Measurements from ENCODE around the gene BNC2.

The BNC2 gene

DNA sequence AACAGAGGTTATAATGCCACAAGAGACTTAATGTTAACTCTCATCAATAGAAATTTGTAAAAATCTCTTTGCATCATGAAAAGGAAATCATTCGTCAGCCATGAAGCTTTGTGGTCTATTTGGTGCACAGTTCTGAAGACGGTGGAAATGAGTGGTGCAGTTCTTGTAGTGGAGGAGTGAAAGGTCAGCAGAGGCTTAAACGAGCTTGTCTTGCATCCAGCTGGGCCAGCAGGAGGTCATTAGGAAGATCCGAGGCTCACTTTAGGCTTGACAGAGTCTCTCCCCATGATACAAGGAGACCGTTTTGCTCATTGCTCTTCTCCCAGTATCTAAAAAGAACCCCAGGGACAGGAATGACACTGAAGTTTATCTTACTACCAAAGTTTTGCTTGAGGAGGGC, 440.8 kb downstream of the BNC2 start:
- TF ChIP-seq, protein P1, sequence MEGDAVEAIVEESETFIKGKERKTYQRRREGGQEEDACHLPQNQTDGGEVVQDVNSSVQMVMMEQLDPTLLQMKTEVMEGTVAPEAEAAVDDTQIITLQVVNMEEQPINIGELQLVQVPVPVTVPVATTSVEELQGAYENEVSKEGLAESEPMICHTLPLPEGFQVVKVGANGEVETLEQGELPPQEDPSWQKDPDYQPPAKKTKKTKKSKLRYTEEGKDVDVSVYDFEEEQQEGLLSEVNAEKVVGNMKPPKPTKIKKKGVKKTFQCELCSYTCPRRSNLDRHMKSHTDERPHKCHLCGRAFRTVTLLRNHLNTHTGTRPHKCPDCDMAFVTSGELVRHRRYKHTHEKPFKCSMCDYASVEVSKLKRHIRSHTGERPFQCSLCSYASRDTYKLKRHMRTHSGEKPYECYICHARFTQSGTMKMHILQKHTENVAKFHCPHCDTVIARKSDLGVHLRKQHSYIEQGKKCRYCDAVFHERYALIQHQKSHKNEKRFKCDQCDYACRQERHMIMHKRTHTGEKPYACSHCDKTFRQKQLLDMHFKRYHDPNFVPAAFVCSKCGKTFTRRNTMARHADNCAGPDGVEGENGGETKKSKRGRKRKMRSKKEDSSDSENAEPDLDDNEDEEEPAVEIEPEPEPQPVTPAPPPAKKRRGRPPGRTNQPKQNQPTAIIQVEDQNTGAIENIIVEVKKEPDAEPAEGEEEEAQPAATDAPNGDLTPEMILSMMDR (IDR thresholded peaks at IDR 0.05; ENCODE audit: low read depth, low read length, missing control alignments), result no peak
- DNase-seq (ENCODE audit: low read depth), result no peak
- no peak overlapping the region for H3K4me3 ChIP-seq (ENCODE audit: low read depth, low read length)

DNA sequence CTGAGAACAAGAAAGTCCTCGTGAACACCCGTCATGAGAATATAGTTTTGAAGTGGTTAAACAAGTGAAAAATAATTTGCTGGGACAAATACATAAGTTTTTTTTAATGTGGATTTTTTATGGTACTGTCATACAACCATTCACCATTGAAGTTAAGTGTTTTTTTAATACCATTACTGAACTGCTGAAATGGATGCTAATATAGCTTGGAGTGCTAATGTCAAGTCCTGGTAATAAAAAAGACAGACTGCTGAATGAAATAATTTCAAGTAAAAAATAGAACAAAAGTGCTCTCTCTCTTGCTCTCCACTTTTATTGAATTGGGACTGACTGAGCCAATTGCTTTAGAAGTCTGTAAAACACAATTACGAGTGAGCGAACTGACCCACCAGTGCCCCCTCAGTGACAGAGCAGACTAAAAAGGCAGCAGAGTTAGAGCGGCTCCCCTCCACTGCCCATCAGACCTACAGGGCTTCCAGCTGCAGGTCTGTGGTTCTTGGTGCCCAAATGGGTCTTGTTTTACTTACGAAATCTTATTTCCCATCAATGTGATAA, 442.5 kb downstream of the BNC2 start:
- DNase-seq (ENCODE audit: low read depth), result no peak
- H3K4me3 ChIP-seq (ENCODE audit: low read depth, low read length), result no peak overlapping the region
- TF ChIP-seq, protein P1 (IDR thresholded peaks at IDR 0.05; ENCODE audit: low read depth, low read length, missing control alignments), result no peak

DNA sequence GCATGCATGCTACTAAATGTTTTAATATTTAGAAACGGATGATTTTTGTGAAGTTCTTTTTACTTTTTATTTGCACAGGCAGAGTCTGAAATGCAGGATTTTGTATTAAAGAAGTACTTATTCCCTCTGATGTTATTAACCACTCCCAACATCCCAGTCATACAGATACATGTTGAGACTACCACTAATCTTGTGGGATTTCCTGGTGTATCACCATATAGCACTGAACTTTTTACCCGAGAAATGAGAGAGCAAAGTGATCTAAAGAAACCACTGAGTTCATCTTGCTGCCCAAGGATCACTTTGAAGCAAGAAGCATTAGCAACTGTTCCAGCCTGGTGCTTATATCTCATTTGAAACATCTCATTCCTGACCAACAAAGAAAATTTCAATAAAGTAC, 443.8 kb downstream of the BNC2 start:
- no peak for DNase-seq (ENCODE audit: low read depth)
- H3K4me3 ChIP-seq (ENCODE audit: low read depth, low read length), result no peak overlapping the region
- TF ChIP-seq, protein P1 (IDR thresholded peaks at IDR 0.05; ENCODE audit: low read depth, low read length, missing control alignments), result no peak

DNA sequence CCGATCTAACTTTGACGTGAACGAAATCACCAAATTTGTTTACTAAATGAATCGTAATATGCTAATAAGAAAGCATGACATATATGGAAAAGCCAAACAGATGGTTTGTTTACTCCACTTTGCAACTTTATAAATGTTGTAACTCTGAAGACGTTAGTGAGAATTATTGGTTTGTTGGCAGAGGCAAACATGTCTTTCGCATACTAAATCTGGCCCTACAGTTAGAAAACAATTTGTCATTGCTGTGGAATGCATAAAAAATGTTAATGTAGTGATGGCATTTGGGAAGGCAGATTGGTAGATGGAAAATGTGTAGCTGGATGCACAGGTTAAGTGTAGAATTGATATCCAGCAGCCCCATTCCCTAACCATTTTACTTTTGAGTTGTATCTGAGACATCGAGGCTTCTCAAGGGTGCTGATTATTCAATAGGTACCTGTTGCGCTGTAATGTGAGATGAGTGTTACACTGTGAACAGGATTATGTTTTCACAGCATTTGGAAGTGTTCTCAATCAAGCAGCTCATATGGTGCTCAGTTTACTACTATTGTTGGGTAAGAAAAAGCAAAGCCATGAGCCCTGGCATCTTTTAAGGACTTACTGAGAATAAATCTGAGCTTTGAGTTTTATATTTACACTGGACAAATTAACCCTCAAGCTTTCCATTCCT, 444.8 kb downstream of the BNC2 start:
- H3K4me3 ChIP-seq (ENCODE audit: low read depth, low read length), result no peak overlapping the region
- DNase-seq (ENCODE audit: low read depth), result no peak
- TF ChIP-seq, protein P1 (IDR thresholded peaks at IDR 0.05; ENCODE audit: low read depth, low read length, missing control alignments), result no peak

DNA sequence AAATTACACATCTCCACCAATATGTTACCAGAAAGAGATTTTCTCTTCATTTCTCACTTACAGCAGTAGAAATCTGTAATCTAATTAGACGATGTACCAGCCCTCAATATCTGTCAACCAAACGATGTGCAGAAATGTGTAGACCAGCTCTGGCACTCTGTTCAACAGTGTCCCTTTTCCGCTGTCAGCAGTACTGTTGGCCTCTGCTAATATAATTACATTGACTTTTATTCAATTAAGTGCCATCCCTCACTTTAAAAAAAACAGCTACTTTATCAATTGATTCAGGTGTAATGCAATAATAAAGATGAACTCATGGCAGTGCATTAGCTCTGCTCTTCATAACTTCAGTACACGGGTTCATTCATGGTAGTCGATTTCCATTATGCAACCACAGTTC, 448.4 kb downstream of the BNC2 start:
- TF ChIP-seq, protein P1 (IDR thresholded peaks at IDR 0.05; ENCODE audit: low read depth, low read length, missing control alignments), result no peak
- H3K4me3 ChIP-seq (ENCODE audit: low read depth, low read length), result no peak overlapping the region
- no peak for DNase-seq (ENCODE audit: low read depth)

DNA sequence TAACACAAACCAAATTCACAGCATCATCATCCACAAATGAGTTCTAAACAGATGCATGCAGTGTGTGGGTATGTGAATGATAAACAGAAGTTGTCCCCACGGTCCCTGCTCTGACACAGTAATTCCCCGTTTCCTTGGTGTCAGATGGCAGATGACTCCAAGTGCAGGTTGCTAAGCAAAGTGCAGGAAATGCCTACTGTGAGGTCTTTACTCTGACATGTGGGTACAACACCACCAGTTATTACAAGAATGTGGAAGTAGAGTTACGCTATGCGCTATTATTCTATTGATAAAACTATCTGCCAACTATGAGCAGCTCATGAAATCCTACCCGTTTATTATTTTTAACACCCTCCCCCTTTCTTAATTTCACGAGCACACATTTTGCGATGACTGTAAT, 448.9 kb downstream of the BNC2 start:
- no peak overlapping the region for H3K4me3 ChIP-seq (ENCODE audit: low read depth, low read length)
- DNase-seq (ENCODE audit: low read depth), result no peak
- TF ChIP-seq, protein P1 (IDR thresholded peaks at IDR 0.05; ENCODE audit: low read depth, low read length, missing control alignments), result no peak

DNA sequence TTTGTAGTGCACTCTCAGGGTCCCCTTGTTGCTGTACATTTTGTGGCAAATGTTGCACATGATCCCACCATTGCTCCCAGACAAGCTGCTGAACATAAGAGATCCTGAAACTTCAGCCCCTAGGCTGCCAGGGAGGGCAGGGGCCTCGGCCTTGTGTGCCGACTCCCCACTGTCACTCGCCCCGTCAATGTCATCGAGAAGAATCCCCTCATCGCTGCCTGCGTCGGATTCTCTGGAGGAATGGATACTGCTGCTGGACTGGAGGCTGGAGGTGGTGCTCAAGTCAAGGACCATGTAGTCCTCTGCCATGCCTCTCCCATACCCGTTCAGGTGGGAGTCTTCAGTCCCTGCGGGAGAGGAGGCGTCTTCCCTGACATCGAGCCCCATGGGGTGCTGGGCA, 451.3 kb downstream of the BNC2 start:
- DNase-seq (ENCODE audit: low read depth), result no peak
- TF ChIP-seq, protein P1 (IDR thresholded peaks at IDR 0.05; ENCODE audit: low read depth, low read length, missing control alignments), result no peak

More for the DNA sequence above, 451.3 kb downstream of the BNC2 start:
- H3K4me3 ChIP-seq (ENCODE audit: low read depth, low read length), result no peak overlapping the region
